Uterus (tissue), 2 donors: Measurements from ENCODE around the gene SPATA16.

Source experiments
- CTCF ChIP-seq, 4 experiments: fragments of 200-600 bp in 2 of 4; fragments of 450-650 bp in 2 of 4; sonication (generic) in 2 of 4; IDR thresholded peaks; one replicate each; pipeline ENCODE4 v1.5.1; 2016 to 2019; ENCODE audit warnings: antibody characterized with exemption in 4 of 4, mild to moderate bottlenecking in 2 of 4, moderate library complexity in 1 of 4
- POLR2A ChIP-seq, 2 donors: fragments of 450-650 bp; IDR thresholded peaks; one replicate each; pipeline ENCODE4 v1.6.1; 2016; ENCODE audit warnings: antibody characterized with exemption in 2 of 2, mild to moderate bottlenecking in 1 of 2, moderate library complexity in 1 of 2

- TF ChIP-seq CTCF (IDR thresholded peaks at IDR 0.05), result no peak
- no peak for TF ChIP-seq POLR2A (IDR thresholded peaks at IDR 0.05)
Measured at GRCh38 chr3:172846706-172847105, 294.3 kb downstream of the SPATA16 start.
